H9 (cell line): ENCODE results near the gene BRPF1. TPM values are rescaled to one million over a fixed set of nuclear protein-coding genes. Genes with fewer than 3 reads are reported as not detected.

Experiments
- DNase-seq: peaks from one replicate; pipeline ENCODE4 v3.0.0-alpha.2; 2017
- H2AFZ ChIP-seq: one replicate; pipeline ENCODE4 v1.6.1; 2013; ENCODE audit warnings: mild to moderate bottlenecking, low read length, control low read depth, moderate library complexity
- H2AK5ac ChIP-seq: 2 replicates; pipeline ENCODE4 v1.6.1; 2013; ENCODE audit warnings: low read length, control low read depth, mixed read lengths; ENCODE audit not compliant: insufficient read length
- H2BK120ac ChIP-seq: one replicate; pipeline ENCODE4 v1.6.1; 2013; ENCODE audit warnings: low read depth, mild to moderate bottlenecking, low read length, control low read depth, inconsistent platforms; ENCODE audit not compliant: poor library complexity, severe bottlenecking
- H2BK12ac ChIP-seq: 2 replicates; pipeline ENCODE4 v1.6.1; 2013; ENCODE audit warnings: low read length, control low read depth, mixed read lengths, low read depth; ENCODE audit not compliant: insufficient read length
- H2BK15ac ChIP-seq: 2 replicates; pipeline ENCODE4 v1.6.1; 2013; ENCODE audit warnings: low read depth, low read length, control low read depth
- H2BK20ac ChIP-seq: one replicate; pipeline ENCODE4 v1.6.1; 2013; ENCODE audit warnings: low read depth, mild to moderate bottlenecking, low read length, control low read depth, inconsistent platforms; ENCODE audit not compliant: poor library complexity, severe bottlenecking
- H2BK5ac ChIP-seq: 2 replicates; pipeline ENCODE4 v1.6.1; 2013; ENCODE audit warnings: low read length, control low read depth, mixed read lengths; ENCODE audit not compliant: insufficient read length
- H3K14ac ChIP-seq: 2 replicates; pipeline ENCODE4 v1.6.1; 2013; ENCODE audit warnings: low read length, control low read depth; ENCODE audit not compliant: insufficient read depth
- H3K18ac ChIP-seq: 2 replicates; pipeline ENCODE4 v1.6.1; 2013; ENCODE audit warnings: low read depth, mild to moderate bottlenecking, mixed read lengths, low read length, control low read depth; ENCODE audit not compliant: insufficient read length
- H3K23ac ChIP-seq: 2 replicates; pipeline ENCODE4 v1.6.1; 2013; ENCODE audit warnings: low read length, control low read depth, mixed read lengths, low read depth; ENCODE audit not compliant: insufficient read length
- H3K23me2 ChIP-seq: 2 replicates; pipeline ENCODE4 v1.6.1; 2013; ENCODE audit warnings: low read depth, mild to moderate bottlenecking, mixed read lengths, low read length, control low read depth; ENCODE audit not compliant: insufficient read length, poor library complexity, severe bottlenecking
- H3K27ac ChIP-seq: 2 replicates; pipeline ENCODE4 v1.5.1; 2013; ENCODE audit warnings: low read length, control low read depth, mixed read lengths, low read depth; ENCODE audit not compliant: insufficient read length
- H3K27me3 ChIP-seq: 2 replicates; pipeline ENCODE4 v1.6.1; 2013; ENCODE audit warnings: low read length, control low read depth, inconsistent platforms; ENCODE audit not compliant: insufficient read depth
- H3K4ac ChIP-seq: 2 replicates; pipeline ENCODE4 v1.6.1; 2013; ENCODE audit warnings: low read depth, mild to moderate bottlenecking, control low read depth, inconsistent platforms, low read length, moderate library complexity
- H3K4me1 ChIP-seq: 2 replicates; pipeline ENCODE4 v1.6.1; 2013; ENCODE audit warnings: low read length, control low read depth, inconsistent platforms; ENCODE audit not compliant: insufficient read depth
- H3K4me2 ChIP-seq: 2 replicates; pipeline ENCODE4 v1.6.1; 2013; ENCODE audit warnings: low read length, control low read depth, mixed read lengths; ENCODE audit not compliant: insufficient read length, insufficient read depth
- H3K56ac ChIP-seq: 2 replicates; pipeline ENCODE4 v1.6.1; 2013; ENCODE audit warnings: low read depth, mild to moderate bottlenecking, mixed read lengths, low read length, control low read depth; ENCODE audit not compliant: insufficient read length
- H3K79me1 ChIP-seq: 2 replicates; pipeline ENCODE4 v1.6.1; 2013; ENCODE audit warnings: low read depth, mild to moderate bottlenecking, moderate library complexity, low read length, control low read depth, inconsistent platforms; ENCODE audit not compliant: insufficient read depth, poor library complexity, severe bottlenecking
- H3K79me2 ChIP-seq: 2 replicates; pipeline ENCODE4 v1.6.1; 2013; ENCODE audit warnings: low read length, control low read depth, inconsistent platforms; ENCODE audit not compliant: insufficient read depth
- H3K9ac ChIP-seq: 2 replicates; pipeline ENCODE4 v1.6.1; 2013; ENCODE audit warnings: low read length, control low read depth, mixed read lengths; ENCODE audit not compliant: insufficient read length; ENCODE audit errors: extremely low read depth
- H3K9me3 ChIP-seq: one replicate; pipeline ENCODE4 v1.6.1; 2013; ENCODE audit warnings: low read depth, low read length, inconsistent platforms; ENCODE audit not compliant: control insufficient read depth
- H3T11ph ChIP-seq: one replicate; pipeline ENCODE4 v1.6.1; 2013; ENCODE audit warnings: mild to moderate bottlenecking, low read length, control low read depth, inconsistent platforms
- H4K20me1 ChIP-seq: one replicate; pipeline ENCODE4 v1.6.1; 2013; ENCODE audit not compliant: control insufficient read depth, insufficient read length, insufficient read depth
- H4K5ac ChIP-seq: 2 replicates; pipeline ENCODE4 v1.6.1; 2013; ENCODE audit warnings: low read depth, mild to moderate bottlenecking, mixed read lengths, low read length, control low read depth; ENCODE audit not compliant: insufficient read length
- H4K8ac ChIP-seq: replicated peaks from 2 replicates; pipeline ENCODE4 v1.6.1; 2013; ENCODE audit warnings: low read length, control low read depth, mixed read lengths, low read depth; ENCODE audit not compliant: insufficient read length
- H4K91ac ChIP-seq: 2 replicates; pipeline ENCODE4 v1.6.1; 2013; ENCODE audit warnings: low read depth, mild to moderate bottlenecking, moderate library complexity, mixed read lengths, low read length, control low read depth; ENCODE audit not compliant: insufficient read length
- H3K27ac Mint-ChIP-seq, 3 experiments: 2 replicates in 2 of 3; 3 replicates in 1 of 3; pipeline ENCODE4 v1.8.0; 2020 to 2021; ENCODE audit warnings: mixed read lengths in 3 of 3, mild to moderate bottlenecking in 1 of 3, moderate library complexity in 1 of 3
- H3K27me3 Mint-ChIP-seq: 2 replicates; pipeline ENCODE4 v1.8.0; 2021; ENCODE audit warnings: low read depth, mild to moderate bottlenecking, moderate library complexity, mixed read lengths
- H3K36me3 Mint-ChIP-seq, 3 experiments: 2 replicates in 2 of 3; 3 replicates in 1 of 3; pipeline ENCODE4 v1.8.0; 2020 to 2021; ENCODE audit warnings: low read depth in 3 of 3, mixed read lengths in 3 of 3; ENCODE audit not compliant: insufficient read depth in 1 of 3
- H3K4me1 Mint-ChIP-seq, 2 experiments: 2 replicates each; pipeline ENCODE4 v1.8.0; 2020; ENCODE audit warnings: mixed read lengths in 2 of 2
- H3K4me3 Mint-ChIP-seq, 2 experiments: 2 replicates in 1 of 2; 3 replicates in 1 of 2; pipeline ENCODE4 v1.8.0; 2020 to 2021; ENCODE audit warnings: mild to moderate bottlenecking in 2 of 2, mixed read lengths in 2 of 2, moderate library complexity in 1 of 2
- H3K9me3 Mint-ChIP-seq, 2 experiments: 2 replicates in 1 of 2; 3 replicates in 1 of 2; pipeline ENCODE4 v1.8.0; 2020; ENCODE audit warnings: mild to moderate bottlenecking in 2 of 2, mixed read lengths in 2 of 2, moderate library complexity in 1 of 2
- WGBS: extraction: QIAGEN DNeasy Blood & Tissue Kit; methylation state at CpG from one replicate; pipeline ENCODE4 v1.1.7; 2013; ENCODE audit warnings: missing lambda C conversion rate, low lambda C conversion rate, mixed read lengths; ENCODE audit not compliant: insufficient read length; ENCODE audit errors: extremely low coverage; 5-methylcytosine and 5-hydroxymethylcytosine counted together
- total RNA-seq: library from RNA; stranded (reverse); gene quantifications from 2 replicates; pipeline ENCODE4 v1.2.1, GENCODE V29; 2021
- TF ChIP-seq, protein P1 (sequence below): fragments of 200-600 bp; sonication (generic); conservative IDR thresholded peaks from 3 replicates; pipeline ENCODE4 v1.8.0; 2021; ENCODE audit warnings: antibody characterized with exemption, mild to moderate bottlenecking

BRPF1 gene
- total RNA-seq, 1 experiment from 2014 or later = 38.6 TPM

DNA sequence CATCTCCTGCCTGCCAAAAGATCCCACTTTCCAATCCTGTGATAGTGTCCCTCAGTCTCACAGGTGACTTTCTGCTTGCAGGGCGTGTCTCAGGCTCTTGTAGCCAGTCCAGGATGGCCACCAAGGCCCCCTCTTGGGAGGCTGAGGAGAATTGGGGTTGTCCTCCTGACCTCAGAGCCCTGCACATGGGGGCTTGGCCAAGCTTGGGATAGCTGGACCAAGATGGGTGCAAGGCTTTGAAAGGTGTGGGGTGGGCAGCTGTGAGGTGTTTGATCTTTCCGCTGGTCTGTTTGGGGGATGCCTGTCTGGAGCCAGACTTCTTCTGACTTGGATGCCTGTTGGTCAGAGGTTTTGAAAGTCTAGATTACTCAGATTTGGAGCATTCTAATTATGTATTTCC, 39.9 kb upstream of the BRPF1 start:
- no peak overlapping the region for H3K4ac ChIP-seq
- Mint-ChIP-seq H3K4me1 (no peaks in the 10 kb centered on the region; a peak in 1 of 4 replicates), H3K4me3 (no peak overlapping the region), H3K27ac (no peak overlapping the region), H3K36me3 (peaks cover 5 to 49% (median 20%) of the 10 kb centered on the region in 3 experiments; a peak in 6 of 7 replicates), H3K27me3 (no peaks in the 10 kb centered on the region; the same call in 1 of the 2 replicates), H3K9me3 (no peaks in the 10 kb centered on the region)
- H3K79me2 ChIP-seq = no peaks in the 10 kb centered on the region
- no peak overlapping the region for H3K14ac ChIP-seq
- H4K20me1 ChIP-seq = no peaks in the 10 kb centered on the region
- WGBS = no CpG with 5 or more reads among the region's 2 CpGs
- no peak for DNase-seq
- no peak overlapping the region for H2BK12ac ChIP-seq
- H3K18ac ChIP-seq = no peak overlapping the region
- H3T11ph ChIP-seq = no peak overlapping the region
- no peak overlapping the region for H3K56ac ChIP-seq
- H4K5ac ChIP-seq = no peak overlapping the region
- H4K8ac ChIP-seq = no peak overlapping the region
- H3K27me3 ChIP-seq = no peaks in the 10 kb centered on the region
- H2BK20ac ChIP-seq = no peak overlapping the region
- no peak overlapping the region for H2AFZ ChIP-seq
- no peak overlapping the region for H2BK5ac ChIP-seq
- H4K91ac ChIP-seq = no peak overlapping the region
- TF ChIP-seq, protein P1, sequence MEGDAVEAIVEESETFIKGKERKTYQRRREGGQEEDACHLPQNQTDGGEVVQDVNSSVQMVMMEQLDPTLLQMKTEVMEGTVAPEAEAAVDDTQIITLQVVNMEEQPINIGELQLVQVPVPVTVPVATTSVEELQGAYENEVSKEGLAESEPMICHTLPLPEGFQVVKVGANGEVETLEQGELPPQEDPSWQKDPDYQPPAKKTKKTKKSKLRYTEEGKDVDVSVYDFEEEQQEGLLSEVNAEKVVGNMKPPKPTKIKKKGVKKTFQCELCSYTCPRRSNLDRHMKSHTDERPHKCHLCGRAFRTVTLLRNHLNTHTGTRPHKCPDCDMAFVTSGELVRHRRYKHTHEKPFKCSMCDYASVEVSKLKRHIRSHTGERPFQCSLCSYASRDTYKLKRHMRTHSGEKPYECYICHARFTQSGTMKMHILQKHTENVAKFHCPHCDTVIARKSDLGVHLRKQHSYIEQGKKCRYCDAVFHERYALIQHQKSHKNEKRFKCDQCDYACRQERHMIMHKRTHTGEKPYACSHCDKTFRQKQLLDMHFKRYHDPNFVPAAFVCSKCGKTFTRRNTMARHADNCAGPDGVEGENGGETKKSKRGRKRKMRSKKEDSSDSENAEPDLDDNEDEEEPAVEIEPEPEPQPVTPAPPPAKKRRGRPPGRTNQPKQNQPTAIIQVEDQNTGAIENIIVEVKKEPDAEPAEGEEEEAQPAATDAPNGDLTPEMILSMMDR = no peak
- H3K23me2 ChIP-seq = no peaks in the 10 kb centered on the region
- no peak overlapping the region for H2BK15ac ChIP-seq
- H3K23ac ChIP-seq = no peak overlapping the region
- no peak overlapping the region for H2BK120ac ChIP-seq
- no peak overlapping the region for H3K27ac ChIP-seq
- H2AK5ac ChIP-seq = no peak overlapping the region
- no peak overlapping the region for H3K9ac ChIP-seq
- H3K79me1 ChIP-seq = no peaks in the 10 kb centered on the region
- H3K4me1 ChIP-seq = no peaks in the 10 kb centered on the region
- H3K4me2 ChIP-seq = no peak overlapping the region
- no peaks in the 10 kb centered on the region for H3K9me3 ChIP-seq
